Stimulated activated naive CD4-positive, alpha-beta T cell treated with Interleukin-2 at 50 U/mL for 16 hours (primary cell): ENCODE data around the gene ZNF579.
"Not testable (repeated sequence)": the region's sequence is repeated elsewhere in the genome, so short reads cannot be mapped to it uniquely, and the experiment has no call there.

Source experiments
- DNase-seq: peaks from one replicate; lab custom pipeline; 2025; lab: John Stamatoyannopoulos, UW

Gene ZNF579

GRCh38 chr19:55593096-55593772 lies 12.6 kb upstream of the ZNF579 start:
- DNase-seq, result no peak

- no peak for DNase-seq
Measured at GRCh38 chr19:55592391-55593090, 11.9 kb upstream of the ZNF579 start.

- no peak for DNase-seq
Measured at GRCh38 chr19:55591555-55591954, 10.9 kb upstream of the ZNF579 start.

- DNase-seq, result no peak
Measured at GRCh38 chr19:55590617-55591016, 10.0 kb upstream of the ZNF579 start.

- no peak for DNase-seq
Measured at GRCh38 chr19:55590109-55590508, 9.5 kb upstream of the ZNF579 start.

- DNase-seq, result no peak
Measured at GRCh38 chr19:55588738-55589137, 8.1 kb upstream of the ZNF579 start.

- DNase-seq, result peak; percentile 91
Measured at GRCh38 chr19:55586976-55587668, 6.5 kb upstream of the ZNF579 start.

GRCh38 chr19:55585658-55586339 lies 5.2 kb upstream of the ZNF579 start:
- DNase-seq, result peak; percentile 29

GRCh38 chr19:55584871-55585270 lies 4.2 kb upstream of the ZNF579 start:
- no peak for DNase-seq

GRCh38 chr19:55583897-55584296 lies 3.2 kb upstream of the ZNF579 start:
- DNase-seq, result not testable (repeated sequence)

- DNase-seq, result not testable (repeated sequence)
Measured at GRCh38 chr19:55582284-55582683, 1.6 kb upstream of the ZNF579 start.

GRCh38 chr19:55581823-55582223 lies 1.2 kb upstream of the ZNF579 start:
- no peak for DNase-seq

GRCh38 chr19:55581145-55581822 lies 636 bp upstream of the ZNF579 start:
- DNase-seq, result no peak

- no peak for DNase-seq
Measured at GRCh38 chr19:55579766-55580621, 654 bp downstream of the ZNF579 start.

GRCh38 chr19:55578761-55579747 lies 1.6 kb downstream of the ZNF579 start:
- no peak for DNase-seq

GRCh38 chr19:55578031-55578760 lies 2.5 kb downstream of the ZNF579 start:
- no peak for DNase-seq

- no peak for DNase-seq
Measured at GRCh38 chr19:55576746-55577145, 3.9 kb downstream of the ZNF579 start.

GRCh38 chr19:55573929-55574328 lies 6.7 kb downstream of the ZNF579 start:
- DNase-seq, result not testable (repeated sequence)

- not testable (repeated sequence) for DNase-seq
Measured at GRCh38 chr19:55569477-55569876, 11.2 kb downstream of the ZNF579 start.
